Measurements from ENCODE around the gene NFS1.
"Not testable (repeated sequence)": the region's sequence is repeated elsewhere in the genome, so short reads cannot be mapped to it uniquely, and the experiment has no call there.

The NFS1 gene

DNA sequence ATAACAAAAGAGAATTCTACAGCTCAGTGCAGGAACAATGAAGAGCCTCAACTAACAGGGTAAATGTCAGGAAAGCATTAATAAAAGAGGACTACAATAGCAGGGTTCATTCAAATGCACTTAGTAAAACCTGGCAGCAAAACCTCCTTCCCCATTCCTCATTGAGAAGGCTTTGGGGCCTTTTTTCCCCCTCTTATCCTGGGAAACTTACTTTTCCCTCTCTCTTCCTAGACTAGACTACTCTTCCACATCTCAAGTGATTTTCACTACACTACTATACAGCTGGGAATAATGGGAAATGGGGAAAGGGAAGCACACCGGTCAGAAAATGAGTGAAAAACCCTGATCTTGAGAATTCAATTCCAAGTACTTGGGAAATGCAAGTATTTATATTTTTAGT is 10.1 kb upstream of the NFS1 start:
- DNase-seq (ENCODE audit: low read depth): no peak

DNA sequence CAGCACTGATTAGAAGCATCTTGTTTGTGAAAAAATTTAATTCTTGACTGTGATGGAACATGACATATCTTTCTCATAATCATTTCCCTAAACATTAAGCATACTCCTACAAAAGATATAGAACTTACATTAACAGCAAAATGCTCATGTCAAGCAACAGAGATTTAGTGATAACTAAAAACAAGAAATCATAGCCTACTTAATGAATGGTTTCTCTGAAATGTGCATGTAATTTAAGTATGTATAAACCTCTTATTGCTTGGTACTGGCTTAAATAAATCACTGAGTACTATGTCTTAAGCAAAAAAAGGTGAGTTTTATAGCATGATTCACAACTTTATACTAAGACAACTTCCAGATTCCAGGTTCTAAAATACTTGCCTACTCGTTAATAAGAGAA is 9.3 kb upstream of the NFS1 start:
- no peak for DNase-seq (ENCODE audit: low read depth)

GRCh38 chr20:35706591-35707529 is 7.7 kb upstream of the NFS1 start:
- not testable (repeated sequence) for DNase-seq (ENCODE audit: low read depth)

DNA sequence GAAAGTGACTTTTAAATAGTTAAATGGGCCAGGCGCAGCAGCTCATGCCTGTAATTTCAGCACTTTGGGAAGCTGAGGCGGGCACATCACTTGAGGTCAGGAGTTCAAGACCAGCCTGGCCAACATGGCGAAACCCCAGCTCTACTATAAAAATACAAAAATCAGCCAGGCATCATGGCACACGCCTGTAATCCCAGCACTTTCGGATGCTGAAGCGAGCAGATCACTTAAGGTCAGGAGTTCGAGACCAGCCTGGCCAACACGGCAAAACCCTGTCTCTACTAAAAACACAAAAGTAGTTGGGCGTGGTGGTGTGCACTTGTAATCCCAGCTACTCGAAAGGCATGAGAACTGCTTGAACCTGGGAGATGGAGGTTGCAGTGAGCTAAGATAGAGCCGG is 6.7 kb upstream of the NFS1 start:
- DNase-seq (ENCODE audit: low read depth): not testable (repeated sequence)

DNA sequence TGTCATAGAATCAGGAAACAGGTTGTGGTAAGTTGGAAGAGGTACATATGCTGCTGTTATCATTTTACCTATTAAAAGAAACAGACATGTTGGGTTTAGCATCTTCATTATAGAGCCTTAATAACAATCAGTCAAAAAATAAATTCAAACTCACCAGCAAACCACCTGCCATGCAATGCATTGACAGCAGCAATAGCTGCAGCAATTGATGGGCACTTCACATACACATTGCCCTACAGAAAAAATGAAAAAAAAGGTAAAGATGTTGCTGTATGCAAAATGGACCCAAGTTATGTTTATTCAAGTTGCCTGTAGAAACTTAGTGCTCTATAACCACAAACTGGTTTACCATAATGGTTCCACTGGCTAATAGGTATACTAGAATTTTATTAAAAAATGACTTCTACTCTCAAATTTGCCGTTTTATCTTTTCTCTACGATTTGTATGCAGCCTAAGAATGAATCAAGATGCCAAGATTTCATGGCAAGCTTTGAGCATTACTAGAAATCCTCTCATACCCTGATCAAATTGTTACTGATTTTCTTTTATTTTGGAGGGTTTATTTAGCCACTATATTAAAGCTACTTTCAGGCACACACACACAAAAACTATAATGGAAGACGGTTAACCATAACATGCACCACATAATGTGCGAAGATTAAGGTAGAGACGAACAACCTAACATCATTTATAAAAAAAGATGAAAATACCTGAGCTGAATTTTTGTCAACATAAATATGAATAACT is 5.5 kb upstream of the NFS1 start:
- no peak for DNase-seq (ENCODE audit: low read depth)

GRCh38 chr20:35702824-35703695 is 3.9 kb upstream of the NFS1 start:
- no peak for DNase-seq (ENCODE audit: low read depth)

DNA sequence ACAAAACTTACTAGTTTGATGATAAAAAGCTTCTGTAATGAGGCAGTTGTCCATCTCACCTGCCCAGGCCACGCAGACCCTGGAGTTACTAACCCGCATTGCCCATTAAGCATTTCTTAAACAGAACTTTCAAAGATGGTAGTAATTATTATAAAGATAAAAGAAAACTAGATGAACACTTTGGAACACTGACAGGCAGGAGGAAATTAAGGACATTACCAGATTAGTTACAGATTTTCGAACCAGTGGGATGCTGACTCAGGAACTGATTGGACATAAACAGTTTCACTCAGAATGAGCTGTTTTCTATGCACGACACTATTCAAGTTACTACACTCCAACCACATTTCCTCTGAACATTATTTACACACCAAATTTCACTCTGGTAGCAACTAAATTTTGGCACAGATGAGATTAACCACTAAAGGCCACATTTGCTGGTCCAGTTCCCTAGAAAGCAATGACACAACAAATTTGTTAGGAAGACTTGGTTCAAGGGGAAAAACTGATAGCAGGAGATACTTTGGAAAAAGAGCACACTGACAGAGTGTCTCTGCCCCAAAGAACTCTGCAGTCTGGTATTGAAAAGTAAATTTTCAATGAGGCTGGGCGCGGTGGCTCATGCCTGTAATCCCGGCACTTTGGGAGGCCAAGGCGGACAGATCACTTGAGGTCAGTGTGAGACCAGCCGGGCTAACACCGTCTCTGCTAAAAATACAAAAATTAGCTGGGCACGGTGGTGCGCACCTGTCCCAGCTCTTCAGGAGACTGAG is 3.1 kb upstream of the NFS1 start:
- DNase-seq (ENCODE audit: low read depth): no peak

DNA sequence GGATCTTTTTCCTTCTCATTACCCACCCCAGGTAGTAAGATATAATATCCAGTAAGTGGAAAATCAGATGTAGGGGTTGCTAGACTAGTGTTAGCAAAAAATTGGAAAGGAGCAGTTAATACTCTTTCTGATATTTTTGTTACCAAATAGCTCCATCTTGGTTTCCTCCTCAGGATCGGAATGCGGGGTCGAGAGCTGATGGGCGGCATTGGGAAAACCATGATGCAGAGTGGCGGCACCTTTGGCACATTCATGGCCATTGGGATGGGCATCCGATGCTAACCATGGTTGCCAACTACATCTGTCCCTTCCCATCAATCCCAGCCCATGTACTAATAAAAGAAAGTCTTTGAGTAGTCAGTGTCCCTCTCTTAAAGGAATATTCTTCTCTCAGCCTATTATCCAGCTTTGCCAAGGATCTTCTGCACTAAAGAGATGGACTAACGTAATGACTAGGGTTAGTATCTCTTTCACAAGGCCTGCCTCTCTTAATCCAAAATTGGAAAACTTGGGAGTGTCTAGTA is 1.5 kb upstream of the NFS1 start:
- DNase-seq (ENCODE audit: low read depth): no peak

GRCh38 chr20:35699957-35700624 is 939 bp upstream of the NFS1 start:
- no peak for DNase-seq (ENCODE audit: low read depth)

- DNase-seq (ENCODE audit: low read depth): no peak
These were observed 640 bp downstream of the NFS1 start for GRCh38 chr20:35698298-35699126.

DNA sequence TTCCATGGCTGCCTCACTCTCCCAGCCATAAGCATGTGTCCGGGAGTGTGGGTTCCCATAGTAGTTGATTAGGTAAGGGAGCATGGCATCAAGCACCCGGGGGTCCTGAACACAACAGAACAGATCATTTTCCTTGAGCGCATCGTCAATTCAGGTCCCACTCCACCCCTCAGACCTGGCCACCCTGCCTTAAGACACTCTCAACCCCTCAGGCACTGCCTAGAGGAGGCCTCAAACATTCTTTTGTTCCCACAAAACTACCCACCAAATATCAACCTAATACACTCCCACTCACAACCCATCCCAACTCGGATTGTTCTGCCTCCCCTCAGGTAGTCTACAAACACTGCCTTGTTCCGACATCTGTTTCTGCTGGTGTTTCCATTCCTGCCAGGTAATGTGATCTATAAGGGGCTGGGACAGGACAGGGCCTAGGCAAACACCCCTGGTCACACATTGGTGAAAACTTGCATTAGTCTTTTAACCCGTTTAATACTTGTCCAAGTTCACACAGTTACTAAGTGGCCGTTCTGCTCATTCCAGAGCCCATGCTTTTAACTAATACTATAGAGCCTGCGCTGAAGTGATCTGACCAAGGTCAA is 1.4 kb downstream of the NFS1 start:
- DNase-seq (ENCODE audit: low read depth): no peak

DNA sequence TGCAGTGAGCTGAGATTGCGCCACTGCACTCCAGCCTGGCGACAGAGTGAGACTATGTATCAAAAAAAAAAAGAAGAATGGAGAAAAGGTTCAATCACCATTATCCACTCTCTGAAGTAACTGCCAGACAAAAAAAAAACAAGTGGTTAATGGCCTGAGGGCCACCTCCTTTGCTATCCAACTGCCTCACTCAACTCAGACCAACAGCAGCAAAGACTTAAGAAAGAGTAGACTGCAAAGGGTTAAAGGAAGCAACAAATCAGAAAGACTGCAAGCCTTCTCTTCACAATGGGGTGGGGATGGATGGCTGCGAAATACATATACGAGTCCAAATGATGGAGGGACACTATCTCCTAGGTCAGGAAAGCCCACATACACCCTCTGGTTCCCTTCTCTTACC is 3.2 kb downstream of the NFS1 start:
- DNase-seq (ENCODE audit: low read depth): no peak

- DNase-seq (ENCODE audit: low read depth): no peak
These were observed 3.9 kb downstream of the NFS1 start for GRCh38 chr20:35695245-35695749.

GRCh38 chr20:35690265-35690664 is 8.9 kb downstream of the NFS1 start:
- no peak for DNase-seq (ENCODE audit: low read depth)

GRCh38 chr20:35686872-35687271 is 12.3 kb downstream of the NFS1 start:
- not testable (repeated sequence) for DNase-seq (ENCODE audit: low read depth)

DNA sequence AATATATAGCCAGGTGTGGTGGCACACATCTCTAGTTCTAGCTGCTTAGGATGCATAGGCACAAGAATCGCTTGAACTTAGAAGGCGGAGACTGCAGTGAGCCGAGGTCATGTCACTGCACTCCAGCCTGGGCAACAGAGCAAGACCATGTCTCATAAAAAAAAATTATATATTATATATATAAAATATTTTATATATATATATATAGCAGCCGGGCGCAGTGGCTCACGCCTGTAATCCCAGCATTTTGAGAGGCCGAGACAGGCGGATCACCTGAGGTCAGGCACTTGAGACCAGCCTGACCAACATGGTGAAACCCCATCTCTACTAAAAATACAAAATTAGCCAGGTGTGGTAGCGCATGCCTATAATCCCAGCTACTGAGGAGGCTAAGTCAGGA is 13.8 kb downstream of the NFS1 start:
- DNase-seq (ENCODE audit: low read depth): not testable (repeated sequence)

- DNase-seq (ENCODE audit: low read depth): no peak
These were observed 17.2 kb downstream of the NFS1 start for GRCh38 chr20:35681960-35682359.

DNA sequence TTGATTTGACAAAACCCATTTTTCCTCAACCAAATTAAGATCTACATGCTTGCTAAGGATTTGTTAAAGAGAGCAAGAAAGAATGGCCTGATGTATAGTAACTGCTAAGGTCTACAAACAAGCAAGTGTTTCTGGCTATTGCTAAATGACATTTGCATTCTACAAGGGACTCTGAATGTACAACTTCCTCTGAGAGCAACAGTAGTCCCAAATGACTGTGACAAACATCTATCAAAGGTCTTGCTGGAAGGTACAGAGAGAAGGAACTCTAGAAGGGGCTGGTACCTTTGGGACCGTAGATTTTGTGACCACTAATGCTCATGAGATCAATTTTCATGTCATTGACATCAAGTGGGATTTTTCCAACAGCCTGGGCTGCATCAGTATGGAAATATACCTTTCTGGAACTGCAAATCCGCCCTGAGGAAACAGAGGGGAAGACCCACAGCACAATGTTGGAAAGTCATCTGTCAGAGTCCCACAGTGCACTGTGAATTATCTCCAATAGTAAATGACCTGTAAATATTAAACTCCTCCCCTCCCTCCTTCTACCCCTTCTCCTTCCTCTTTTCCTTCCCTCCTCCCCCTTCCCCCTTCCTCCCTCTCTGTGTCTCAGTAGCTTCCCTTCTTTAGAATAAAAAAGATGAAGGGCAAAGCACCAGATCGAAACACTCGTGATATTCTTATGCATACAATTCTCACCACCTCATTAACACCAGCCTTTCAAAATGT is 18.5 kb downstream of the NFS1 start:
- DNase-seq (ENCODE audit: low read depth): no peak
